WTC11 (cell line): ENCODE results near the gene SPSB2. TPM values are rescaled to one million over a fixed set of nuclear protein-coding genes. Genes with fewer than 3 reads are reported as not detected.

Experiments
- AFF4 ChIP-seq: sonication (generic); formaldehyde crosslinking; IDR thresholded peaks from 2 replicates; pipeline ENCODE4 v1.8.1; 2023; ENCODE audit warnings: mild to moderate bottlenecking, missing genetic modification reagents, borderline replicate concordance
- ARID4B ChIP-seq: sonication (generic); formaldehyde crosslinking; IDR thresholded peaks from 2 replicates; pipeline ENCODE4 v1.8.0; 2023; ENCODE audit warnings: missing genetic modification reagents, mild to moderate bottlenecking, borderline replicate concordance
- ATF2 ChIP-seq: sonication (generic); formaldehyde crosslinking; IDR thresholded peaks from 2 replicates; pipeline ENCODE4 v1.8.1; 2022; ENCODE audit warnings: low read depth, missing genetic modification reagents, borderline replicate concordance
- CBFB ChIP-seq: sonication (generic); formaldehyde crosslinking; IDR thresholded peaks from 2 replicates; pipeline ENCODE4 v1.8.1; 2022; ENCODE audit warnings: mild to moderate bottlenecking, low read depth, missing genetic modification reagents
- CREB1 ChIP-seq: sonication (generic); formaldehyde crosslinking; IDR thresholded peaks from 2 replicates; pipeline ENCODE4 v1.8.0; 2023; ENCODE audit warnings: mild to moderate bottlenecking, missing genetic modification reagents
- E2F4 ChIP-seq: sonication (generic); formaldehyde crosslinking; IDR thresholded peaks from 2 replicates; pipeline ENCODE4 v1.8.1; 2022; ENCODE audit warnings: low read depth, mild to moderate bottlenecking, moderate library complexity, missing genetic modification reagents, borderline replicate concordance
- ELF4 ChIP-seq: sonication (generic); formaldehyde crosslinking; IDR thresholded peaks from 2 replicates; pipeline ENCODE4 v1.8.1; 2022; ENCODE audit warnings: low read depth, mild to moderate bottlenecking, moderate library complexity, missing genetic modification reagents
- FOXP1 ChIP-seq: sonication (generic); formaldehyde crosslinking; IDR thresholded peaks from 2 replicates; pipeline ENCODE4 v1.8.0; 2022; ENCODE audit warnings: missing genetic modification reagents, mild to moderate bottlenecking, moderate library complexity, borderline replicate concordance
- HMGA2 ChIP-seq: fragments of 250-450 bp; sonication (Bioruptor Pico); IDR thresholded peaks from 2 replicates; pipeline ENCODE4 v1.4.0; 2021; ENCODE audit warnings: mild to moderate bottlenecking, moderate library complexity
- JAZF1 ChIP-seq: fragments of 250-450 bp; sonication (Bioruptor Pico); IDR thresholded peaks from 2 replicates; pipeline ENCODE4 v1.9.0; 2021; ENCODE audit warnings: moderate library complexity, mild to moderate bottlenecking, inconsistent platforms
- NFATC4 ChIP-seq: fragments of 250-450 bp; sonication (Bioruptor Pico); IDR thresholded peaks from 2 replicates; pipeline ENCODE4 v1.9.0; 2021; ENCODE audit warnings: mild to moderate bottlenecking
- NFE2L1 ChIP-seq: sonication (generic); formaldehyde crosslinking; IDR thresholded peaks from 2 replicates; pipeline ENCODE4 v1.8.1; 2023; ENCODE audit warnings: missing genetic modification reagents
- RELA ChIP-seq: sonication (generic); formaldehyde crosslinking; IDR thresholded peaks from 2 replicates; pipeline ENCODE4 v1.8.1; 2022; ENCODE audit warnings: missing genetic modification reagents, mild to moderate bottlenecking, borderline replicate concordance
- TEAD4 ChIP-seq: sonication (generic); formaldehyde crosslinking; IDR thresholded peaks from 2 replicates; pipeline ENCODE4 v1.8.0; 2022; ENCODE audit warnings: mild to moderate bottlenecking, missing genetic modification reagents
- ZBTB43 ChIP-seq: sonication (generic); formaldehyde crosslinking; IDR thresholded peaks from 2 replicates; pipeline ENCODE4 v1.8.1; 2023; ENCODE audit warnings: mild to moderate bottlenecking, missing genetic modification reagents
- ZNF425 ChIP-seq: fragments of 250-450 bp; sonication (Bioruptor Pico); conservative IDR thresholded peaks from 2 replicates; pipeline ENCODE4 v1.9.0; 2021; ENCODE audit warnings: mild to moderate bottlenecking
- ZSCAN18 ChIP-seq: fragments of 250-450 bp; sonication (Bioruptor Pico); IDR thresholded peaks from 2 replicates; pipeline ENCODE4 v2.1.2; 2022; ENCODE audit warnings: mild to moderate bottlenecking, moderate library complexity
- total RNA-seq: library from RNA; stranded (reverse); gene quantifications from 3 replicates; pipeline ENCODE4 v1.2.3, GENCODE V29; 2021
- TF ChIP-seq, protein P1 (sequence below): sonication (generic); formaldehyde crosslinking; IDR thresholded peaks from 2 replicates; pipeline ENCODE4 v1.8.0; 2022; ENCODE audit warnings: mild to moderate bottlenecking, missing genetic modification reagents
- TF ChIP-seq, protein P2 (sequence below): fragments of 250-450 bp; sonication (Bioruptor Pico); IDR thresholded peaks from 2 replicates; pipeline ENCODE4 v1.9.0; 2021; ENCODE audit warnings: mild to moderate bottlenecking

Gene SPSB2
- total RNA-seq, 1 experiment from 2014 or later = 25.5 TPM

DNA sequence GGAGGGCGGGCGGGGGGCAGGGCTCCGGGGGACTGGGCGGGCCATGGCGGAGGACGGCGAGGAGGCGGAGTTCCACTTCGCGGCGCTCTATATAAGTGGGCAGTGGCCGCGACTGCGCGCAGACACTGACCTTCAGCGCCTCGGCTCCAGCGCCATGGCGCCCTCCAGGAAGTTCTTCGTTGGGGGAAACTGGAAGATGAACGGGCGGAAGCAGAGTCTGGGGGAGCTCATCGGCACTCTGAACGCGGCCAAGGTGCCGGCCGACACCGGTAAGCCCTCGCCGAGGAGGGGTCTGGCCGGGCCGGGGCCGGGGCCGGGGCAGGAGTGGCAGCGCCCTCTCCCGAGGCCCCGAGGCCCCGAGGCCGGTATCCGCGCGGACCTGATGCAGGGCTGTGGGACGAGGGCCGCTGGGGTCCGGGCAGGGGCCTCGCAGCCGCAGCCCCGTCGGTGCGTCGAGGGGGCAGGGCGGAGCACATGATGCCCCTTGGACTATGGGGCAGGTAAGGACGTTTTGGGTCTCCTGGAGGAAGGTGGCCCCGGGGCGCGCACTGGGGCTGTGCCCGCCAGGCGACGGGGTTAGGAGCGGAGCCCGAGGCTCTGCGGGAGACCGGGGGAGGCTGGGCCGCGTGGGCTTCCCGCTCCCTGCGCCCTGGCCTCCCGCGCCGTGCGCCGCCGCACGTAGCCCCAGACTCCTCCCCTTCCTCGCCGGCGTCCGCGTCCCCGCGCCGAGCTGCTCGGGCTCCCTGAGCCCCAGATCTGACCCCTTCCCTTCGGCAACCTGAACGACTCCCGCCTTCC is 5.5 kb downstream of the SPSB2 start, which contains the start of gene TPI1 (continued):
- TF ChIP-seq ATF2 (CRISPR knock-in tag) = no peak
- no peak for TF ChIP-seq ZSCAN18 (CRISPR knock-in tag)
- no peak for TF ChIP-seq CREB1 (CRISPR knock-in tag)
- TF ChIP-seq E2F4 (CRISPR knock-in tag) = no peak
- no peak for TF ChIP-seq ELF4
- no peak for TF ChIP-seq NFE2L1
- no peak for TF ChIP-seq JAZF1 (CRISPR knock-in tag)
- TF ChIP-seq TEAD4 (CRISPR knock-in tag) = no peak
- TF ChIP-seq, protein P1, sequence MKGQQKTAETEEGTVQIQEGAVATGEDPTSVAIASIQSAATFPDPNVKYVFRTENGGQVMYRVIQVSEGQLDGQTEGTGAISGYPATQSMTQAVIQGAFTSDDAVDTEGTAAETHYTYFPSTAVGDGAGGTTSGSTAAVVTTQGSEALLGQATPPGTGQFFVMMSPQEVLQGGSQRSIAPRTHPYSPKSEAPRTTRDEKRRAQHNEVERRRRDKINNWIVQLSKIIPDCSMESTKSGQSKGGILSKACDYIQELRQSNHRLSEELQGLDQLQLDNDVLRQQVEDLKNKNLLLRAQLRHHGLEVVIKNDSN (CRISPR knock-in tag) = no peak
- no peak for TF ChIP-seq NFATC4 (CRISPR knock-in tag)
- 0 out of 2 replicates have a peak, but pooled peaks have one; percentile 31 for TF ChIP-seq CBFB (CRISPR knock-in tag)
- TF ChIP-seq AFF4 (CRISPR knock-in tag) = no peak
- no peak for TF ChIP-seq ARID4B (CRISPR knock-in tag)
- TF ChIP-seq RELA (CRISPR knock-in tag) = no peak
- no peak for TF ChIP-seq FOXP1 (CRISPR knock-in tag)
- TF ChIP-seq, protein P2, sequence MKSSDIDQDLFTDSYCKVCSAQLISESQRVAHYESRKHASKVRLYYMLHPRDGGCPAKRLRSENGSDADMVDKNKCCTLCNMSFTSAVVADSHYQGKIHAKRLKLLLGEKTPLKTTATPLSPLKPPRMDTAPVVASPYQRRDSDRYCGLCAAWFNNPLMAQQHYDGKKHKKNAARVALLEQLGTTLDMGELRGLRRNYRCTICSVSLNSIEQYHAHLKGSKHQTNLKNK (CRISPR knock-in tag) = no peak
- no peak for TF ChIP-seq ZNF425 (CRISPR knock-in tag)
- no peak for TF ChIP-seq ZBTB43 (CRISPR knock-in tag)
- no peak for TF ChIP-seq HMGA2 (CRISPR knock-in tag)
